ENCODE data around the gene FGF23. TPM values are rescaled to one million over a fixed set of nuclear protein-coding genes. Genes with fewer than 3 reads are reported as not detected.

The FGF23 gene
- total RNA-seq, 1 experiment from 2014 or later, result 0.24 TPM

DNA sequence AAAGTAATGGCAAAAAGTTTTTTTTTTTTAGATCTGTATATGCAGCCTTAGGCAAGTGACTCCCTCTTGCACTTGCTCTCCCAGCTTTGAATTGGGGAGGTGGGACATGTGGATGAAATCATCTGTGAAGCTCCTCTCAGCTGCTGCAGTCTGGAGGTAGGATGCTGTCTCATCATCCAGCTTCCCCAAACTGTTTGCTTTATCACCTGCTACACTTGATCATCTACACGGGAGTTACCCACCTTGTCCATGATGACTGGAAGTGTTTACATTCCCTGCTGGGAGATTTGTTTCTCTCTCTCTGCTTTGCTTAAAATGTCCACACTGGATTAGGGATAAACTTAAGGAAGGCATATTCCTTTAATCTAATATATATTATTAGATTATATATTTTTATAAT, 8.5 kb upstream of the FGF23 start:
- H3K27me3 Mint-ChIP-seq (ENCODE audit: low read depth), result peaks cover 9% of the 10 kb centered on the region

More for the DNA sequence above, 8.5 kb upstream of the FGF23 start:
- H3K9ac ChIP-seq (ENCODE audit: extremely low read depth, insufficient read length, low read length), result no peak overlapping the region
- no peaks in the 10 kb centered on the region for H3K79me2 ChIP-seq (ENCODE audit: insufficient read depth, low read length)
- H3K27ac ChIP-seq (ENCODE audit: insufficient read length, low read depth, low read length), result no peak overlapping the region
- H3K23ac ChIP-seq (ENCODE audit: insufficient read length, low read depth, low read length), result no peak overlapping the region
- H2BK20ac ChIP-seq (ENCODE audit: low read depth, low read length, poor library complexity, severe bottlenecking), result no peak overlapping the region
- H3K27ac Mint-ChIP-seq, result no peak overlapping the region
- H3K27me3 ChIP-seq (ENCODE audit: insufficient read depth, low read length), result no peaks in the 10 kb centered on the region
- H2BK5ac ChIP-seq (ENCODE audit: insufficient read length, low read length), result no peak overlapping the region
- H3K4me1 Mint-ChIP-seq, result peaks cover 4 to 7% of the 10 kb centered on the region in 2 experiments; a peak in 2 of 4 replicates
- H4K8ac ChIP-seq (replicated peaks; ENCODE audit: insufficient read length, low read depth, low read length), result no peak overlapping the region
- no peaks in the 10 kb centered on the region for H3K4me1 ChIP-seq (ENCODE audit: insufficient read depth, low read length)
- H3K14ac ChIP-seq (ENCODE audit: insufficient read depth, low read length), result no peak overlapping the region
- H4K20me1 ChIP-seq (ENCODE audit: control insufficient read depth, insufficient read depth, insufficient read length), result no peaks in the 10 kb centered on the region
- no peak overlapping the region for H4K91ac ChIP-seq (ENCODE audit: insufficient read length, low read depth, low read length)
- no peak overlapping the region for H3K4me3 Mint-ChIP-seq
- H3K79me1 ChIP-seq (ENCODE audit: insufficient read depth, low read depth, low read length, poor library complexity, severe bottlenecking), result no peaks in the 10 kb centered on the region
- H2BK15ac ChIP-seq (ENCODE audit: low read depth, low read length), result no peak overlapping the region
- DNase-seq, result peak; percentile 11
- WGBS (ENCODE audit: extremely low coverage, insufficient read length, low lambda C conversion rate), result no CpG with 5 or more reads among the region's 1 CpG
- H3K4ac ChIP-seq (ENCODE audit: low read depth, low read length), result no peak overlapping the region
- H3K9me3 ChIP-seq (ENCODE audit: control insufficient read depth, low read depth, low read length), result no peaks in the 10 kb centered on the region
- no peak overlapping the region for H2BK12ac ChIP-seq (ENCODE audit: insufficient read length, low read depth, low read length)
- no peak overlapping the region for H2BK120ac ChIP-seq (ENCODE audit: low read depth, low read length, poor library complexity, severe bottlenecking)
- TF ChIP-seq, protein P1, sequence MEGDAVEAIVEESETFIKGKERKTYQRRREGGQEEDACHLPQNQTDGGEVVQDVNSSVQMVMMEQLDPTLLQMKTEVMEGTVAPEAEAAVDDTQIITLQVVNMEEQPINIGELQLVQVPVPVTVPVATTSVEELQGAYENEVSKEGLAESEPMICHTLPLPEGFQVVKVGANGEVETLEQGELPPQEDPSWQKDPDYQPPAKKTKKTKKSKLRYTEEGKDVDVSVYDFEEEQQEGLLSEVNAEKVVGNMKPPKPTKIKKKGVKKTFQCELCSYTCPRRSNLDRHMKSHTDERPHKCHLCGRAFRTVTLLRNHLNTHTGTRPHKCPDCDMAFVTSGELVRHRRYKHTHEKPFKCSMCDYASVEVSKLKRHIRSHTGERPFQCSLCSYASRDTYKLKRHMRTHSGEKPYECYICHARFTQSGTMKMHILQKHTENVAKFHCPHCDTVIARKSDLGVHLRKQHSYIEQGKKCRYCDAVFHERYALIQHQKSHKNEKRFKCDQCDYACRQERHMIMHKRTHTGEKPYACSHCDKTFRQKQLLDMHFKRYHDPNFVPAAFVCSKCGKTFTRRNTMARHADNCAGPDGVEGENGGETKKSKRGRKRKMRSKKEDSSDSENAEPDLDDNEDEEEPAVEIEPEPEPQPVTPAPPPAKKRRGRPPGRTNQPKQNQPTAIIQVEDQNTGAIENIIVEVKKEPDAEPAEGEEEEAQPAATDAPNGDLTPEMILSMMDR (conservative IDR thresholded peaks at IDR 0.05), result no peak
- no peaks in the 10 kb centered on the region for H3K36me3 Mint-ChIP-seq (ENCODE audit: insufficient read depth in 1 of 3, low read depth in 3 of 3)
- H4K5ac ChIP-seq (ENCODE audit: insufficient read length, low read depth, low read length), result no peak overlapping the region
- no peak overlapping the region for H3K18ac ChIP-seq (ENCODE audit: insufficient read length, low read depth, low read length)
- no peak overlapping the region for H3K56ac ChIP-seq (ENCODE audit: insufficient read length, low read depth, low read length)
- no peak overlapping the region for H2AFZ ChIP-seq (ENCODE audit: low read length)
- no peak overlapping the region for H3T11ph ChIP-seq (ENCODE audit: low read length)
- H3K9me3 Mint-ChIP-seq, result no peaks in the 10 kb centered on the region
- H2AK5ac ChIP-seq (ENCODE audit: insufficient read length, low read length), result no peak overlapping the region
- H3K23me2 ChIP-seq (ENCODE audit: insufficient read length, low read depth, low read length, poor library complexity, severe bottlenecking), result no peaks in the 10 kb centered on the region
- no peak overlapping the region for H3K4me2 ChIP-seq (ENCODE audit: insufficient read depth, insufficient read length, low read length)

Measured in H9 (cell line).